ENCODE data around the gene FOXRED2. TPM values are rescaled to one million over a fixed set of nuclear protein-coding genes. Genes with fewer than 3 reads are reported as not detected.
A peak's percentile ranks its signal among the peaks of the same experiment; 100 is the strongest.

Gene FOXRED2
- total and polyA plus RNA-seq, 9 donors, result 11.1 to 24.5 (median 17.8) TPM

DNA sequence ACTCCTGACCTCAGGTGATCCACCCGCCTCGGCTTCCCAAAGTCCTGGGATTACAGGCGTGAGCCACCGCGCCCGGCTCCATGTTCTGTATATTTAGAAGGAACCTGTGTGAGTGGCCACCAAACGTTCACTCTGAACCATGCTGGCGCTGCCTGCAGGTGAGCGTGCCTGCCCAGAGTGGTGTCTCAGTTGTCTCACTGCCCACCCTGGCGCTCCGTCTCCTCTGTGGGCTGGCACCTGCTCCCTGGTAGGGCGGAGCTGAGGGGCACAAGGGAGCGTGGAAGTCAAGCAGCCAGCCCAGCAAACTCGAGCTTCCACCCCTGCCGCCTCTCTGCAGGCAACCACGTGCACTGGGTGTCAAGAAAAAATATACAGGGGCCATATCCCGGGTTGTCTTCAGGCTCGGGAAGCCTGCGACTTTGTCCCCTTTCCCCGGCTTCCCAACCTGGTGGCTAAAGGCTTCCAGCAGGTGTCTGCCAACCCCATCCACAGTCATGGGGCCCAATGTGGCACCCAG lies 42.1 kb downstream of the FOXRED2 start:
- no peak for DNase-seq
- Histone ChIP-seq H3K27ac (ENCODE audit: low read length) (peak overlapping the region; percentile 62), H3K36me3 (ENCODE audit: control insufficient read depth, insufficient read depth, low read length) (peaks cover 40% of the 10 kb centered on the region), H3K9me3 (replicated peaks; ENCODE audit: control insufficient read depth, low read depth, low read length) (no peaks in the 10 kb centered on the region), H3K27me3 (ENCODE audit: control insufficient read depth, insufficient read depth, low read length) (no peaks in the 10 kb centered on the region), H3K4me3 (ENCODE audit: low read length) (no peak overlapping the region), H3K4me1 (ENCODE audit: control insufficient read depth, insufficient read depth, low read length) (peaks cover 47% of the 10 kb centered on the region)
- 79% methylated on average over 20 of the region's 20 CpGs for WGBS (ENCODE audit: insufficient coverage)

- Histone ChIP-seq H3K36me3 (ENCODE audit: control insufficient read depth, insufficient read depth, low read length) (peaks cover 34% of the 10 kb centered on the region), H3K9me3 (replicated peaks; ENCODE audit: control insufficient read depth, low read depth, low read length) (no peaks in the 10 kb centered on the region), H3K27ac (ENCODE audit: low read length) (peak overlapping the region; percentile 63), H3K4me3 (ENCODE audit: low read length) (no peak overlapping the region), H3K27me3 (ENCODE audit: control insufficient read depth, insufficient read depth, low read length) (no peaks in the 10 kb centered on the region), H3K4me1 (ENCODE audit: control insufficient read depth, insufficient read depth, low read length) (peaks cover 47% of the 10 kb centered on the region)
- no peak for DNase-seq
- 60% methylated on average over 16 of the region's 17 CpGs for WGBS (ENCODE audit: insufficient coverage)
Observed at GRCh38 chr22:36463783-36464184, 43.1 kb downstream of the FOXRED2 start.

DNA sequence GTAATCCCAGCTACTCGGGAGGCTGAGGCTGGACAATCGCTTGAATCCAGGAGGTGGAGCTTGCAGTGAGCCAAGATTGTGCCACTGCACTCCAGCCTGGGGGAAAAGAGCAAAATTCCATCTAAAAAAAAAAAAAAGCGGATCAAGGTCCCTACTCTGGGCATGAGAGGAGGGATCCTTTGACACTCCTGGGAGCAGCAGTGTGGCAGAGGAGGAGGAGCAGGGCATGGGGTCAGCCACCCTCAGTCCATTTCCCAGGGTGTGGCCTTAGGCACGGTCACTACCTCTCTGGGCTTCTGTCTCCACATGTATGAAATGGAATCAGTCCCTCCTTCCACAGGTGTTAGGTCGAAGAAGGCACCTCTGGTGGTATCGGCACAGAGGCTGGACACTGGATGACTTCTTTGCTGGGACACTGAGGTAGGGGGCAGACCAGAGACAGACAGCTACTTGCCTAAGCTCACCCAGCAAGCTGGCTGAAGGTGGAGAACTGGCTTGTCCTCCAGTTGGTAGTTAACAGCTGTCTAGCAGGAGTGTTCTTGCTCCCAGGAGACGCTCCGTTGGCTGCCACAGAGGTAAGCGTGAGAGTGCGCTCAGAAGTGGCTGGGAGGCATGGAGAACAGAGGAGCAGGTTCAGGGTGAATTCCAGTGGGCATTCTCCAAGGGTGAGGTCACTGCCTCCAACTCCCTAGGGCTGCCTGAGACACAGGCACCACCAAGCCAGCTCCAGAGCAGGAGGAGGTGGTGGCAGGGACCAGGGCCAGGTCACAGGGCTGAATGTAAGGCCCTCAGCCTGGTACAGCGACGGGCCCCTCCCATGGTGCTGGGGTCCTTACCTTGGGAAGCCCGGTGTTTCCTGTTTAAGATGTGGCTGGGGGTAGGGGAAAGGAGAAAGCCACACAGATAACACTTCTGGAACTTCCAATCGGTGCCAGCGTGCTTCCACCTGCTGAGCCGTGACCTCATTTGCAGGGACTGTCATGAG lies 44.9 kb downstream of the FOXRED2 start:
- peak; percentile 51 for DNase-seq
- 77% methylated on average over 10 of the region's 16 CpGs for WGBS (ENCODE audit: insufficient coverage)

DNA sequence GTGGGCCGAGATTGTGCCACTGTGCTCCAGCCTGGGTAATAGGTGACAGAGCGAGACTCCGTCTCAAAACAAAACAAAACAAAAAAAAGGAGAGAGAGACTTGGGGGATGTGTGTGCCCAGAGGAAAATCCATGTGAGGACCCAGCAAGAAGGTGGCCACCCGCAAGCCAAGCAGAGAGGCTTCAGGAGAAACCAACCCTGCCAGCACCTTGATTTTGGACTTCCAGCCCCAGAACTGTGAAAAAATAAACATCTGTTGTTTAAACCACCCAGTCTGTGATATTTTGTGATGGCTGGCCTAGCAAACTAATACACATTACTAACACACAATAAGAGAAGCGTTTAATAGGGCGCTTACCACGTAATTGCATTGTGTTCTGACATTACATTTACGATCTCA lies 46.6 kb downstream of the FOXRED2 start:
- no peaks in the 10 kb centered on the region for H3K9me3 ChIP-seq (replicated peaks; ENCODE audit: control insufficient read depth, low read depth, low read length)
- DNase-seq, result no peak
- no peak overlapping the region for H3K27ac ChIP-seq (ENCODE audit: low read length)
- H3K36me3 ChIP-seq (ENCODE audit: control insufficient read depth, insufficient read depth, low read length), result peaks cover 1% of the 10 kb centered on the region
- H3K4me3 ChIP-seq (ENCODE audit: low read length), result no peak overlapping the region
- no peaks in the 10 kb centered on the region for H3K27me3 ChIP-seq (ENCODE audit: control insufficient read depth, insufficient read depth, low read length)
- WGBS (ENCODE audit: insufficient coverage), result 94% methylated on average over 2 of the region's 8 CpGs
- H3K4me1 ChIP-seq (ENCODE audit: control insufficient read depth, insufficient read depth, low read length), result peaks cover 44% of the 10 kb centered on the region

More for the DNA sequence above, 44.9 kb downstream of the FOXRED2 start:
- H3K27ac ChIP-seq (ENCODE audit: low read length), result peak overlapping the region; percentile 60
- peaks cover 19% of the 10 kb centered on the region for H3K36me3 ChIP-seq (ENCODE audit: control insufficient read depth, insufficient read depth, low read length)
- H3K9me3 ChIP-seq (replicated peaks; ENCODE audit: control insufficient read depth, low read depth, low read length), result no peaks in the 10 kb centered on the region
- peaks cover 51% of the 10 kb centered on the region for H3K4me1 ChIP-seq (ENCODE audit: control insufficient read depth, insufficient read depth, low read length)
- H3K4me3 ChIP-seq (ENCODE audit: low read length), result no peak overlapping the region
- H3K27me3 ChIP-seq (ENCODE audit: control insufficient read depth, insufficient read depth, low read length), result no peaks in the 10 kb centered on the region

DNA sequence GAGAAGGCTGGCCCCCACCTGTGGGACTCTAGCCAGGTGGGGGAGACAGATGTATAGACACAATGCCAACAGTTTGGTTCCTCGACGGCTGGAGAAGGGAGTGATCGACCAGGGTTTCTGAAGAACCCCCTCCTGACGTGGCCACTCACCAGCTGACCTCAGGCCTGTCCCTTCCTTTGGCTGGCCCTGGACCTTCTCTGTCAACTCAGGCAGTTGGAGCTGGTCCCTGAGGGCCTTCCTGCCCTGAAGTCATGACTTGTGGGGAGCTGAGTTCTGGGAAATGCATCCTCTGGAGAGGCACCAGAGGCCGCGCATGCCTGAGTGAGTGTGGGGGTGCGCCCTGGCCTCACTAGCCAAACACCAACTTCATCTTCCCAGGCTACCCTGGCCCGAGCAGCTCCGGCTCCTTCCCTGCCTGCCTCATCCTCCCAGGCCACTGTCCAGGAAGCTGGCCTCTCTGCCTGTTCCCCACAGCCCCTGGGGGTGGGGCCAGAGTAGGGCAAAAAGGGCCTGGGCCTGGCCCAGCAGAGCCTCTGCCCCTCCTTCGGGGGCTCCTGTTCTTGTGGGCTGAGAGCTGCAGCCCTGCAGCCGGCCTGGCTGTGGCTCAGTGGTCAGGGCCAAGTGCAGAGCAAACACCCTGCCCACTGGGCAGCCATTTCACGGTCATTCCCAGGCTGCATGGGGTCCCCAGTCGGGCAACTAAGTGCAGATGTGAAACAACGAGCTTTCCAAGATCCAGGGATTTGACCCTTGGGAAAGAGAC lies 49.0 kb downstream of the FOXRED2 start:
- Histone ChIP-seq H3K27ac (ENCODE audit: low read length) (peak overlapping the region; percentile 55), H3K4me3 (ENCODE audit: low read length) (no peak overlapping the region), H3K27me3 (ENCODE audit: control insufficient read depth, insufficient read depth, low read length) (no peaks in the 10 kb centered on the region), H3K36me3 (ENCODE audit: control insufficient read depth, insufficient read depth, low read length) (no peaks in the 10 kb centered on the region), H3K4me1 (ENCODE audit: control insufficient read depth, insufficient read depth, low read length) (peaks cover 41% of the 10 kb centered on the region), H3K9me3 (replicated peaks; ENCODE audit: control insufficient read depth, low read depth, low read length) (no peaks in the 10 kb centered on the region)
- no peak for DNase-seq
- WGBS (ENCODE audit: insufficient coverage), result 30% methylated on average over 9 of the region's 14 CpGs

- Histone ChIP-seq H3K4me3 (ENCODE audit: low read length) (no peak overlapping the region), H3K27me3 (ENCODE audit: control insufficient read depth, insufficient read depth, low read length) (no peaks in the 10 kb centered on the region), H3K4me1 (ENCODE audit: control insufficient read depth, insufficient read depth, low read length) (peaks cover 40% of the 10 kb centered on the region), H3K36me3 (ENCODE audit: control insufficient read depth, insufficient read depth, low read length) (no peaks in the 10 kb centered on the region), H3K27ac (ENCODE audit: low read length) (no peak overlapping the region), H3K9me3 (replicated peaks; ENCODE audit: control insufficient read depth, low read depth, low read length) (no peaks in the 10 kb centered on the region)
- no peak for DNase-seq
- WGBS (ENCODE audit: insufficient coverage), result 62% methylated on average over 4 of the region's 12 CpGs
Observed at GRCh38 chr22:36456464-36456845, 50.4 kb downstream of the FOXRED2 start.

- no peaks in the 10 kb centered on the region for H3K36me3 ChIP-seq (ENCODE audit: control insufficient read depth, insufficient read depth, low read length)
- H3K4me1 ChIP-seq (ENCODE audit: control insufficient read depth, insufficient read depth, low read length), result peaks cover 45% of the 10 kb centered on the region
- no peaks in the 10 kb centered on the region for H3K27me3 ChIP-seq (ENCODE audit: control insufficient read depth, insufficient read depth, low read length)
- peak overlapping the region; percentile 93 for H3K27ac ChIP-seq (ENCODE audit: low read length)
- H3K9me3 ChIP-seq (replicated peaks; ENCODE audit: control insufficient read depth, low read depth, low read length), result no peaks in the 10 kb centered on the region
- WGBS (ENCODE audit: insufficient coverage), result 42% methylated on average over 15 of the region's 21 CpGs
- no peak for DNase-seq
- peak overlapping the region; percentile 37 for H3K4me3 ChIP-seq (ENCODE audit: low read length)
Observed at GRCh38 chr22:36455571-36456463, 51.0 kb downstream of the FOXRED2 start.

GRCh38 chr22:36454916-36455570 lies 51.8 kb downstream of the FOXRED2 start:
- peak; percentile 89 for DNase-seq
- H3K36me3 ChIP-seq (ENCODE audit: control insufficient read depth, insufficient read depth, low read length), result no peaks in the 10 kb centered on the region
- WGBS (ENCODE audit: insufficient coverage), result 2% methylated on average over 60 of the region's 61 CpGs
- H3K27ac ChIP-seq (ENCODE audit: low read length), result peak overlapping the region; percentile 93
- H3K9me3 ChIP-seq (replicated peaks; ENCODE audit: control insufficient read depth, low read depth, low read length), result no peaks in the 10 kb centered on the region
- H3K4me3 ChIP-seq (ENCODE audit: low read length), result peak overlapping the region; percentile 37
- peaks cover 47% of the 10 kb centered on the region for H3K4me1 ChIP-seq (ENCODE audit: control insufficient read depth, insufficient read depth, low read length)
- H3K27me3 ChIP-seq (ENCODE audit: control insufficient read depth, insufficient read depth, low read length), result no peaks in the 10 kb centered on the region

GRCh38 chr22:36453855-36454378 lies 52.9 kb downstream of the FOXRED2 start:
- no peaks in the 10 kb centered on the region for H3K36me3 ChIP-seq (ENCODE audit: control insufficient read depth, insufficient read depth, low read length)
- peaks cover 58% of the 10 kb centered on the region for H3K4me1 ChIP-seq (ENCODE audit: control insufficient read depth, insufficient read depth, low read length)
- H3K27ac ChIP-seq (ENCODE audit: low read length), result no peak overlapping the region
- WGBS (ENCODE audit: insufficient coverage), result 92% methylated on average over 11 of the region's 16 CpGs
- no peak overlapping the region for H3K4me3 ChIP-seq (ENCODE audit: low read length)
- no peaks in the 10 kb centered on the region for H3K9me3 ChIP-seq (replicated peaks; ENCODE audit: control insufficient read depth, low read depth, low read length)
- H3K27me3 ChIP-seq (ENCODE audit: control insufficient read depth, insufficient read depth, low read length), result no peaks in the 10 kb centered on the region
- DNase-seq, result no peak

Measured in muscle of leg (tissue), 11 donors.